ENCODE measurements around the gene ERICH2.

The ERICH2 gene

GRCh38 chr2:170818036-170818751 is 48.0 kb downstream of the ERICH2 start:
- no peak for FAIRE-seq

GRCh38 chr2:170818752-170819470 is 48.7 kb downstream of the ERICH2 start:
- FAIRE-seq = no peak

GRCh38 chr2:170819680-170820664 is 49.8 kb downstream of the ERICH2 start:
- no peak for FAIRE-seq

GRCh38 chr2:170820757-170821530 is 50.8 kb downstream of the ERICH2 start:
- no peak for FAIRE-seq

- no peak for FAIRE-seq
These were observed 51.5 kb downstream of the ERICH2 start for GRCh38 chr2:170821531-170822289.

GRCh38 chr2:170822290-170823087 is 52.3 kb downstream of the ERICH2 start:
- FAIRE-seq = no peak

GRCh38 chr2:170823088-170823897 is 53.1 kb downstream of the ERICH2 start:
- FAIRE-seq = no peak

- FAIRE-seq = no peak
These were observed 53.7 kb downstream of the ERICH2 start for GRCh38 chr2:170823898-170824215.

- no peak for FAIRE-seq
These were observed 54.4 kb downstream of the ERICH2 start for GRCh38 chr2:170824526-170825015.

- FAIRE-seq = no peak
These were observed 57.8 kb downstream of the ERICH2 start for GRCh38 chr2:170827841-170828532.

GRCh38 chr2:170828533-170828916 is 58.3 kb downstream of the ERICH2 start:
- FAIRE-seq = no peak

- no peak for FAIRE-seq
These were observed 58.9 kb downstream of the ERICH2 start for GRCh38 chr2:170829036-170829435.

GRCh38 chr2:170830166-170830565 is 60.0 kb downstream of the ERICH2 start:
- no peak for FAIRE-seq

GRCh38 chr2:170831115-170831514 is 60.9 kb downstream of the ERICH2 start:
- FAIRE-seq = no peak

- FAIRE-seq = no peak
These were observed 65.8 kb downstream of the ERICH2 start for GRCh38 chr2:170836027-170836426.

GRCh38 chr2:170840717-170841210 is 70.6 kb downstream of the ERICH2 start:
- FAIRE-seq = no peak

- no peak for FAIRE-seq
These were observed 72.6 kb downstream of the ERICH2 start for GRCh38 chr2:170842785-170843184.

- no peak for FAIRE-seq
These were observed 73.5 kb downstream of the ERICH2 start for GRCh38 chr2:170843656-170844055.

GRCh38 chr2:170845343-170845742 is 75.2 kb downstream of the ERICH2 start:
- FAIRE-seq = no peak

Measured in endometrium (tissue), 2 donors.